ENCODE results near the gene RAG1.

RAG1 gene

GRCh38 chr11:36628141-36628540 lies 60.3 kb downstream of the RAG1 start:
- no peak for DNase-seq (ENCODE audit: low read depth)

DNA sequence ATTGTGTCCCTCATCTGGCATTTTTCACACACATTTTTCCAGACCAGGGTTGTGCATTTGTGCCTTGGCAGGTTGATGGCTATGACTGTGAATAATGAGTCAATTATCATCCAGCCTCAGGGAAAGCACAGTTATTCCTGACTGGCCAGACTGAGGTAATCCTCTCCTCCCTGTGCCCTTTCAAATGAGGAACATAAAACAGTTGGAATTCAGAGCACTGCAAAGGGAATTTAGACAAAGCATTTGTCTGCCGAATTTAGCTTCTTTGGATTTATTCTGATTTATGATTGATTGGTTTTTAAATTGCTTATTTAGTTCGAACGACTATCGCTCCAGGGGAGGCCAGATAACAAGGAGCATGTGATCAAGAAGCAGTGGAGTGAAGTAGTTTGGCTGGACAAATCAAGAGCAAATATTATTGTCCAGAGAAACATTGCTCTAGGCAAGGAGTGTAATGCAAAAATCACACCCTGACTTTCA lies 61.0 kb downstream of the RAG1 start:
- no peak for DNase-seq (ENCODE audit: low read depth)
